ENCODE measurements around the gene PPM1L.

PPM1L gene

GRCh38 chr3:160879859-160880258 is 123.8 kb downstream of the PPM1L start:
- no peak for TF ChIP-seq SPI1 (IDR thresholded peaks at IDR 0.05; ENCODE audit: borderline replicate concordance, low read depth)
- no peak for TF ChIP-seq GABPA (IDR thresholded peaks at IDR 0.05; ENCODE audit: low read depth)
- no peak for TF ChIP-seq REST (IDR thresholded peaks at IDR 0.05; ENCODE audit: insufficient replicate concordance, low read depth)
- Histone ChIP-seq H3K27ac (replicated peaks) (no peak overlapping the region), H3K4me3 (replicated peaks; ENCODE audit: insufficient read depth, low read length) (no peak overlapping the region), H3K27me3 (ENCODE audit: insufficient read depth, poor library complexity, severe bottlenecking) (no peaks in the 10 kb centered on the region)
- no peak for DNase-seq (ENCODE audit: low read depth in 1 of 2, low spot score in 1 of 2)

- Histone ChIP-seq H3K4me3 (replicated peaks; ENCODE audit: insufficient read depth, low read length) (no peak overlapping the region), H3K27ac (replicated peaks) (no peak overlapping the region), H3K27me3 (ENCODE audit: insufficient read depth, poor library complexity, severe bottlenecking) (no peaks in the 10 kb centered on the region)
- no peak for TF ChIP-seq CTCF (IDR thresholded peaks at IDR 0.05; ENCODE audit: insufficient read depth, low read length)
- no peak for TF ChIP-seq REST (IDR thresholded peaks at IDR 0.05; ENCODE audit: insufficient replicate concordance, low read depth)
- no peak for TF ChIP-seq POLR2AphosphoS5 (IDR thresholded peaks at IDR 0.05; ENCODE audit: low read depth)
- TF ChIP-seq GABPA (IDR thresholded peaks at IDR 0.05; ENCODE audit: low read depth), result no peak
- TF ChIP-seq SPI1 (IDR thresholded peaks at IDR 0.05; ENCODE audit: borderline replicate concordance, low read depth), result no peak
- DNase-seq (ENCODE audit: low read depth in 1 of 2, low spot score in 1 of 2), result no peak
These were observed 127.3 kb downstream of the PPM1L start for GRCh38 chr3:160883373-160883772.

- Histone ChIP-seq H3K27ac (replicated peaks) (no peak overlapping the region), H3K27me3 (ENCODE audit: insufficient read depth, poor library complexity, severe bottlenecking) (no peaks in the 10 kb centered on the region), H3K4me3 (replicated peaks; ENCODE audit: insufficient read depth, low read length) (no peak overlapping the region)
- peak in 1 of 2 experiments; percentile 10 for DNase-seq (ENCODE audit: low read depth in 1 of 2, low spot score in 1 of 2)
- TF ChIP-seq CTCF (IDR thresholded peaks at IDR 0.05; ENCODE audit: insufficient read depth, low read length), result no peak
- TF ChIP-seq SPI1 (IDR thresholded peaks at IDR 0.05; ENCODE audit: borderline replicate concordance, low read depth), result no peak
- TF ChIP-seq POLR2AphosphoS5 (IDR thresholded peaks at IDR 0.05; ENCODE audit: low read depth), result no peak
- no peak for TF ChIP-seq REST (IDR thresholded peaks at IDR 0.05; ENCODE audit: insufficient replicate concordance, low read depth)
- TF ChIP-seq GABPA (IDR thresholded peaks at IDR 0.05; ENCODE audit: low read depth), result no peak
These were observed 129.8 kb downstream of the PPM1L start for GRCh38 chr3:160885791-160886286.
